SK-N-SH treated with all-trans-retinoic acid at 6 μM for 48 hours (cell line): ENCODE measurements around the gene FUT3.
A peak's percentile ranks its signal among the peaks of the same experiment; 100 is the strongest.
"Not testable (repeated sequence)": the region's sequence is repeated elsewhere in the genome, so short reads cannot be mapped to it uniquely, and the experiment has no call there.

Experiments used
- ATAC-seq: fragments of 200-7000 bp; cut with Tn5 transposase; 3 replicates; pipeline ENCODE4 v1.9.1; 2020; ENCODE audit warnings: mild to moderate bottlenecking, moderate library complexity
- ARNTL ChIP-seq: fragments of 450-650 bp; formaldehyde crosslinking; IDR thresholded peaks from 2 replicates; pipeline ENCODE4 v1.5.0; 2020; ENCODE audit warnings: low read depth, mild to moderate bottlenecking, moderate library complexity, borderline replicate concordance
- BACH2 ChIP-seq: fragments of 250-450 bp; sonication (Bioruptor Pico); IDR thresholded peaks from 2 replicates; pipeline ENCODE4 v1.9.0; 2021; ENCODE audit warnings: mild to moderate bottlenecking, borderline replicate concordance
- CSDC2 ChIP-seq: fragments of 250-450 bp; sonication (Bioruptor Pico); IDR thresholded peaks from 2 replicates; pipeline ENCODE4 v1.5.0; 2020; ENCODE audit warnings: mild to moderate bottlenecking, moderate library complexity
- ESRRG ChIP-seq: fragments of 250-450 bp; sonication (Bioruptor Pico); IDR thresholded peaks from 2 replicates; pipeline ENCODE4 v1.6.1; 2021; ENCODE audit warnings: mild to moderate bottlenecking
- GLIS3 ChIP-seq: fragments of 250-450 bp; sonication (Bioruptor Pico); IDR thresholded peaks from 2 replicates; pipeline ENCODE4 v1.5.0; 2020; ENCODE audit warnings: mild to moderate bottlenecking, moderate library complexity
- ISL1 ChIP-seq: fragments of 250-450 bp; sonication (Bioruptor Pico); IDR thresholded peaks from 2 replicates; pipeline ENCODE4 v2.1.2; 2022; ENCODE audit warnings: mild to moderate bottlenecking, moderate library complexity
- OSR1 ChIP-seq: fragments of 250-450 bp; sonication (Bioruptor Pico); IDR thresholded peaks from 2 replicates; pipeline ENCODE4 v1.8.0; 2022; ENCODE audit warnings: moderate library complexity, mild to moderate bottlenecking, inconsistent platforms
- RARB ChIP-seq: fragments of 250-450 bp; sonication (Bioruptor Pico); IDR thresholded peaks from 2 replicates; pipeline ENCODE4 v1.8.0; 2021; ENCODE audit warnings: mild to moderate bottlenecking, moderate library complexity
- SNAI2 ChIP-seq: fragments of 250-450 bp; sonication (Bioruptor Pico); IDR thresholded peaks from 2 replicates; pipeline ENCODE4 v1.5.0; 2020; ENCODE audit warnings: mild to moderate bottlenecking, moderate library complexity
- TCF4 ChIP-seq: fragments of 250-450 bp; sonication (Bioruptor Pico); IDR thresholded peaks from 2 replicates; pipeline ENCODE4 v1.8.0; 2021; ENCODE audit warnings: mild to moderate bottlenecking, moderate library complexity, borderline replicate concordance
- TOX ChIP-seq: fragments of 250-450 bp; sonication (Bioruptor Pico); IDR thresholded peaks from 2 replicates; pipeline ENCODE4 v1.8.0; 2021; ENCODE audit warnings: mild to moderate bottlenecking, moderate library complexity, borderline replicate concordance
- ZFP3 ChIP-seq: fragments of 250-450 bp; sonication (Bioruptor Pico); IDR thresholded peaks from 2 replicates; pipeline ENCODE4 v1.5.0; 2020; ENCODE audit warnings: mild to moderate bottlenecking, moderate library complexity
- ZFP30 ChIP-seq: fragments of 450-650 bp; formaldehyde crosslinking; IDR thresholded peaks from 2 replicates; pipeline ENCODE4 v1.5.0; 2022; ENCODE audit warnings: mild to moderate bottlenecking, moderate library complexity
- ZNF565 ChIP-seq: fragments of 450-650 bp; formaldehyde crosslinking; conservative IDR thresholded peaks from 2 replicates; pipeline ENCODE4 v1.5.0; 2020; ENCODE audit warnings: low read depth, mild to moderate bottlenecking, moderate library complexity
- ZNF8 ChIP-seq: fragments of 450-650 bp; formaldehyde crosslinking; IDR thresholded peaks from 2 replicates; pipeline ENCODE4 v1.5.0; 2020; ENCODE audit warnings: mild to moderate bottlenecking, moderate library complexity
- TF ChIP-seq, protein P1 (sequence below): fragments of 250-450 bp; sonication (Bioruptor Pico); IDR thresholded peaks from 2 replicates; pipeline ENCODE4 v1.5.0; 2020; ENCODE audit warnings: mild to moderate bottlenecking, moderate library complexity
- TF ChIP-seq, protein P2 (sequence below): fragments of 250-450 bp; sonication (Bioruptor Pico); IDR thresholded peaks from 2 replicates; pipeline ENCODE4 v1.8.0; 2021; ENCODE audit warnings: low read depth, mild to moderate bottlenecking, moderate library complexity, borderline replicate concordance
- TF ChIP-seq, protein P3 (sequence below): fragments of 250-450 bp; sonication (Bioruptor Pico); IDR thresholded peaks from 2 replicates; pipeline ENCODE4 v1.8.0; 2020; ENCODE audit warnings: mild to moderate bottlenecking, moderate library complexity, borderline replicate concordance
- TF ChIP-seq, protein P4 (sequence below): fragments of 250-450 bp; sonication (Bioruptor Pico); IDR thresholded peaks from 2 replicates; pipeline ENCODE4 v1.5.1; 2020; ENCODE audit warnings: low read depth, mild to moderate bottlenecking, moderate library complexity

The FUT3 gene

DNA sequence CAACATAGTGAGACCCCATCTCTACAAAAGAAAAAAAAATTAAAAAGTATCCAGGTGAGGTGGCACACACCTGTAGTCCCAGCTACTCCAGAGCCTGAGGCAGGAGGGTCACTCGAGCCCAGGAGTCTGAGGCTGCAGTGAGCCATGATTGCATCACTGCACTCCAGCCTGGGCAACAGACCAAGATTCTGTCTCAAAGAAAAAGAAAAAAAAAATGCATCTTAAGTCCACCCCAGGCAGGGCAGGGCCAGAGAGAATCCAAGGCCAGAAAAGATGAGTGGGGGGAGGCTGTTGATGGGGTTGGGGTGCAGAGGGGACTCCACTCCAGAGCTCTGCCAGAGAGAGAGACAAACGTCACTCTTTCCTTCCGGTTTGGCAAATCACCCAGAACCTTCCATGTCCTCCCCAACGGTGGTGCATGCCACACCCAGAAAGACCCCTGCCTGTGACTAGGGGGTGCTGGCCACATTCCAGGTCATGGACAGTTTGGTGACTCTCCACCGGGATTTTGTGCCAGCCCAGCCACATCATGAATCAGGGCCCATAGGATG lies 431 bp downstream of the FUT3 start:
- no peak for TF ChIP-seq ARNTL (CRISPR knock-in tag)
- no peak for TF ChIP-seq SNAI2
- TF ChIP-seq ZFP30 (CRISPR knock-in tag) = no peak
- no peak for TF ChIP-seq ISL1 (CRISPR knock-in tag)
- TF ChIP-seq ZNF8 (CRISPR knock-in tag) = no peak
- no peak for TF ChIP-seq ZFP3 (CRISPR knock-in tag)
- ATAC-seq = peak; percentile 91

DNA sequence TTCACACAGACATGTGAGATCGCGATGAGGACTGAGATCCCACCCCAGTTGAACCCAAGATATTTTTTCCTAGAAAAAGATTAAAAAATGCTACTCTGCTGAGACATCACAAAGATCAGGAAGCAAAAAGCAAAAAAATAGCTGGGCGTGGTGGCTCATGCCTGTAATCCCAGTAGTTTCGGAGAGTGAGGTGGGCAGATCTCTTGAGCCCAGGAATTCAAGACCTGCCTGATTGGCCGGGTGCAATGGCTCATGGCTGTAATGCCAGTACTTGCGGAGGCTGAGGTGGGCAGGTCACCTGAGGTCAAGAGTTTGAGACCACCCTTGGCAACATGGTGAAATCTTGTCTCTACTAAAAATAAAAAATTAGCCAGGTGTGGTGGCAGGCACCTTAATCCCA lies 1.1 kb downstream of the FUT3 start:
- TF ChIP-seq ZNF565 = no peak
- no peak for TF ChIP-seq SNAI2
- no peak for TF ChIP-seq ISL1 (CRISPR knock-in tag)
- TF ChIP-seq GLIS3 (CRISPR knock-in tag) = no peak
- no peak for TF ChIP-seq TCF4
- no peak for TF ChIP-seq TOX (CRISPR knock-in tag)
- TF ChIP-seq CSDC2 (CRISPR knock-in tag) = no peak
- no peak for TF ChIP-seq BACH2 (CRISPR knock-in tag)
- no peak for TF ChIP-seq ARNTL (CRISPR knock-in tag)

DNA sequence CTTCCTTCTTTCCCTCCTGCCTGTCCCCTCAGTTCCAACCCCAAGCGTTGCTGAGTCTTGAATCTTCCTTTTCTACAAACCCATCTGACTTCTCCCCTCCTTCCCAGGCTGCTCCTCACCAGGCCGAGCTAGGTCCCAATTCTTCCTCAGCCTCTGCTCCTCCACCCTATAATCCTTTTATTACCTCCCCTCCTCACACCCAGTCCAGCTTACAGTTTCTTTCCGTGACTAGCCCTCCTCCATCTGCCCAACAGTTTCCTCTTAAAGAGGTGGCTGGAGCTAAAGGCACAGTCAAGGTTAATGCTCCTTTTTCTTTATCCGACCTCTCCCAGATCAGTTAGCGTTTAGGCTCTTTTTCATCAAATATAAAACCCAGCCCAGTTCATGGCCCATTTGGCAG lies 2.6 kb downstream of the FUT3 start:
- not testable (repeated sequence) for ATAC-seq

More for the DNA sequence above, 1.1 kb downstream of the FUT3 start:
- no peak for ATAC-seq

DNA sequence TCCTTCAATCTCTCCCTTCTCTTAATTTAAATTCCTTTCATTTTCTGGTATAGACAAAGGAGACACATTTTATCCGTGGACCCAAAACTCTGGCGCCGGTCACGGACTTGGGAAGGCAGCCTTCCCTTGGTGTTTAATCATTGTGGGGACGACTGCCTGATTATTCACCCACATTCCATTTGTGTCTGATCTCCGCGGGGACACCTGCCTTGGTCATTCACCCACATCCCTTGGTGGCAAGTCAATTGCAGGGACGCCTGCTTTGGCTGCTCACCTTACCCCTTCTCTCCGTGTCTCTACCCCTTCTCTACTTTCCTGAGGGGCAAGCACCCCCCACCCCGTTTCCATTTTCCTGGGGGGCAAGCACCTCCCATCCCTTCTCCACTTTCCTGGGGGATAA lies 3.4 kb downstream of the FUT3 start:
- ATAC-seq = not testable (repeated sequence)

DNA sequence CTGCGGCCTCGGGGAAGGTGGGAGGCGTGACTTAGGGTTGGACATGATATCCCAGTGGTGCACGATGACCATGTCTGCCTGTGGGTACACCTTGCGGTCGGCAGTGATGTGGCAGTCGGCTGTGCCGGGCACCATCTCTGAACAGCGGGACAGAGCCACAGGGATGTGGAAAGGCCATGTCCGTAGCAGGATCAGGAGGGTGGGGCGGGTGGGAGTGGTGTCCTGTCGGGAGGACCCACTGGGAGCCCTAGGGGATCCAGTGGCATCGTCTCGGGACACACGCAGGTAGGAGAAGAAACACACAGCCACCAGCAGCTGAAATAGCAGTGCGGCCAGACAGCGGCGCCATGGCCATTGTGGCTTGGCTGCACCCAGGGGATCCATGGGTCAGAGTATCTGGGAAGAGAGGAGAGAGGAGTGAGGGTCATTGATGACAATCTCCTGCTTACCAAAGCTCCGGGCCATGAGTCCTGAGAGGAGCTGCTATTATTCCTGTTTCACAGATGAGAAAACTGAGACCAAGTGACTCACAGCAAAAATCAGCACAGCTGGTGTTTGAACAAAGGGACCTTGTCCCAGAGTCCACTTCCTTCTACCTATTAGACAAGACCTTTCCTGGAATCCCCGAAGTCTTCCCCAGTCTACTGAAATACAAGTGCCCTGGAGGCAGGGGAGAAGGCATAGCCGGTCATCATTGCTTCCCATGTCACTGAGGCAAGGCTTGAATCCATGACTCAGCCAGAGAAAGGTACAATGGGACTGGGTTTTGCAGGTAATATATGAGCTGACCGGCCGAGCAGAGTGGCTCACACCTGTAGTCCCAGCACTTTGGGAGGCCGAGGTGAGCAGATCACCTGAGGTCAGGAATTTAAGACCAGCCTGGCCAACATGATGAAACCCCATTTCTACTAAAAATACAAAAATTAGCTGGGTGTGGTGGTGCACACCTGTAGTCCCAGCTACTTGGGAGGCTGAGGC lies 6.5 kb downstream of the FUT3 start:
- no peak for ATAC-seq
- TF ChIP-seq, protein P1, sequence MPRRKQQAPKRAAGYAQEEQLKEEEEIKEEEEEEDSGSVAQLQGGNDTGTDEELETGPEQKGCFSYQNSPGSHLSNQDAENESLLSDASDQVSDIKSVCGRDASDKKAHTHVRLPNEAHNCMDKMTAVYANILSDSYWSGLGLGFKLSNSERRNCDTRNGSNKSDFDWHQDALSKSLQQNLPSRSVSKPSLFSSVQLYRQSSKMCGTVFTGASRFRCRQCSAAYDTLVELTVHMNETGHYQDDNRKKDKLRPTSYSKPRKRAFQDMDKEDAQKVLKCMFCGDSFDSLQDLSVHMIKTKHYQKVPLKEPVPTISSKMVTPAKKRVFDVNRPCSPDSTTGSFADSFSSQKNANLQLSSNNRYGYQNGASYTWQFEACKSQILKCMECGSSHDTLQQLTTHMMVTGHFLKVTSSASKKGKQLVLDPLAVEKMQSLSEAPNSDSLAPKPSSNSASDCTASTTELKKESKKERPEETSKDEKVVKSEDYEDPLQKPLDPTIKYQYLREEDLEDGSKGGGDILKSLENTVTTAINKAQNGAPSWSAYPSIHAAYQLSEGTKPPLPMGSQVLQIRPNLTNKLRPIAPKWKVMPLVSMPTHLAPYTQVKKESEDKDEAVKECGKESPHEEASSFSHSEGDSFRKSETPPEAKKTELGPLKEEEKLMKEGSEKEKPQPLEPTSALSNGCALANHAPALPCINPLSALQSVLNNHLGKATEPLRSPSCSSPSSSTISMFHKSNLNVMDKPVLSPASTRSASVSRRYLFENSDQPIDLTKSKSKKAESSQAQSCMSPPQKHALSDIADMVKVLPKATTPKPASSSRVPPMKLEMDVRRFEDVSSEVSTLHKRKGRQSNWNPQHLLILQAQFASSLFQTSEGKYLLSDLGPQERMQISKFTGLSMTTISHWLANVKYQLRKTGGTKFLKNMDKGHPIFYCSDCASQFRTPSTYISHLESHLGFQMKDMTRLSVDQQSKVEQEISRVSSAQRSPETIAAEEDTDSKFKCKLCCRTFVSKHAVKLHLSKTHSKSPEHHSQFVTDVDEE (CRISPR knock-in tag) = no peak
- TF ChIP-seq ZFP3 (CRISPR knock-in tag) = peak; percentile 93

DNA sequence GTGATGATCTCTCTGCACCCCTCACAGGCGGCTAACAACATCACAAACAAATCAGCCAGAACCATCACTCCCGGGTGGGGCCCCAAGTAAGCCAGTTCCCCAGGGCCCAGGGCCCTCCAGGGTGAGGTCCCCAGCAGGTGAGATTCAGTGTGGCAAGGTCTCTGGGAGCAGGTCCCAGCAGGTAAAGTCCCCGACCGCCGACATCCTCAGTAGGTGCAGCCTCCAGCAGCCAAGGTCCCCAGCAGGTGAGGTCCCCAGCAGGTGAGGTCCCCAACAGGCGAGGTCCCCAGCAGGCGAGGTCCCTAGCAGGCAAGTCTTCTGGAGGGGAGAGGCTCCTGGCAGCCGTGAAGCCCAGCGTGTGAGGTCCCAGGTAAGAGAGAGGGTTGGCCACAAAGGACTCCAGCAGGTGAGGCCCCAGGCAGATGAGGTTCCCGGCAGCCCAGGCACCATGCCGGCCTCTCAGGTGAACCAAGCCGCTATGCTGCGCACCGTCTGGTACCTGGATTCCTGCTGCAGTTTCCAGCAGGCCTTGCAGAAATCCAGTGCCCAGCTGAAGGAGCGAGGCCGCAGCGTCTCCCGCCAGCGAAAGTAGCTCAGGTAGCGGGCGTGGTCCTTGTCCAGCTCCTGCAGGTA lies 7.8 kb downstream of the FUT3 start:
- no peak for ATAC-seq
- TF ChIP-seq RARB (CRISPR knock-in tag) = no peak
- no peak for TF ChIP-seq ESRRG (CRISPR knock-in tag)
- TF ChIP-seq GLIS3 (CRISPR knock-in tag) = no peak
- no peak for TF ChIP-seq ZNF565
- TF ChIP-seq, protein P2, sequence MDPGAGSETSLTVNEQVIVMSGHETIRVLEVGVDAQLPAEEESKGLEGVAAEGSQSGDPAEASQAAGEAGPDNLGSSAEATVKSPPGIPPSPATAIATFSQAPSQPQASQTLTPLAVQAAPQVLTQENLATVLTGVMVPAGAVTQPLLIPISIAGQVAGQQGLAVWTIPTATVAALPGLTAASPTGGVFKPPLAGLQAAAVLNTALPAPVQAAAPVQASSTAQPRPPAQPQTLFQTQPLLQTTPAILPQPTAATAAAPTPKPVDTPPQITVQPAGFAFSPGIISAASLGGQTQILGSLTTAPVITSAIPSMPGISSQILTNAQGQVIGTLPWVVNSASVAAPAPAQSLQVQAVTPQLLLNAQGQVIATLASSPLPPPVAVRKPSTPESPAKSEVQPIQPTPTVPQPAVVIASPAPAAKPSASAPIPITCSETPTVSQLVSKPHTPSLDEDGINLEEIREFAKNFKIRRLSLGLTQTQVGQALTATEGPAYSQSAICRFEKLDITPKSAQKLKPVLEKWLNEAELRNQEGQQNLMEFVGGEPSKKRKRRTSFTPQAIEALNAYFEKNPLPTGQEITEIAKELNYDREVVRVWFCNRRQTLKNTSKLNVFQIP (CRISPR knock-in tag) = no peak
- TF ChIP-seq, protein P3, sequence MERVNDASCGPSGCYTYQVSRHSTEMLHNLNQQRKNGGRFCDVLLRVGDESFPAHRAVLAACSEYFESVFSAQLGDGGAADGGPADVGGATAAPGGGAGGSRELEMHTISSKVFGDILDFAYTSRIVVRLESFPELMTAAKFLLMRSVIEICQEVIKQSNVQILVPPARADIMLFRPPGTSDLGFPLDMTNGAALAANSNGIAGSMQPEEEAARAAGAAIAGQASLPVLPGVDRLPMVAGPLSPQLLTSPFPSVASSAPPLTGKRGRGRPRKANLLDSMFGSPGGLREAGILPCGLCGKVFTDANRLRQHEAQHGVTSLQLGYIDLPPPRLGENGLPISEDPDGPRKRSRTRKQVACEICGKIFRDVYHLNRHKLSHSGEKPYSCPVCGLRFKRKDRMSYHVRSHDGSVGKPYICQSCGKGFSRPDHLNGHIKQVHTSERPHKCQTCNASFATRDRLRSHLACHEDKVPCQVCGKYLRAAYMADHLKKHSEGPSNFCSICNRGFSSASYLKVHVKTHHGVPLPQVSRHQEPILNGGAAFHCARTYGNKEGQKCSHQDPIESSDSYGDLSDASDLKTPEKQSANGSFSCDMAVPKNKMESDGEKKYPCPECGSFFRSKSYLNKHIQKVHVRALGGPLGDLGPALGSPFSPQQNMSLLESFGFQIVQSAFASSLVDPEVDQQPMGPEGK (CRISPR knock-in tag) = no peak
- no peak for TF ChIP-seq ZNF8 (CRISPR knock-in tag)
- TF ChIP-seq ZFP3 (CRISPR knock-in tag) = no peak
- no peak for TF ChIP-seq SNAI2
- TF ChIP-seq CSDC2 (CRISPR knock-in tag) = no peak
- TF ChIP-seq OSR1 (CRISPR knock-in tag) = no peak
- no peak for TF ChIP-seq BACH2 (CRISPR knock-in tag)
- no peak for TF ChIP-seq ISL1 (CRISPR knock-in tag)
- no peak for TF ChIP-seq TCF4
- TF ChIP-seq, protein P1 (CRISPR knock-in tag) = no peak
- TF ChIP-seq, protein P4, sequence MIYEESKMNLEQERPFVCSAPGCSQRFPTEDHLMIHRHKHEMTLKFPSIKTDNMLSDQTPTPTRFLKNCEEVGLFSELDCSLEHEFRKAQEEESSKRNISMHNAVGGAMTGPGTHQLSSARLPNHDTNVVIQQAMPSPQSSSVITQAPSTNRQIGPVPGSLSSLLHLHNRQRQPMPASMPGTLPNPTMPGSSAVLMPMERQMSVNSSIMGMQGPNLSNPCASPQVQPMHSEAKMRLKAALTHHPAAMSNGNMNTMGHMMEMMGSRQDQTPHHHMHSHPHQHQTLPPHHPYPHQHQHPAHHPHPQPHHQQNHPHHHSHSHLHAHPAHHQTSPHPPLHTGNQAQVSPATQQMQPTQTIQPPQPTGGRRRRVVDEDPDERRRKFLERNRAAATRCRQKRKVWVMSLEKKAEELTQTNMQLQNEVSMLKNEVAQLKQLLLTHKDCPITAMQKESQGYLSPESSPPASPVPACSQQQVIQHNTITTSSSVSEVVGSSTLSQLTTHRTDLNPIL (CRISPR knock-in tag) = no peak
